Fibroblast of lung (primary cell): Measurements from ENCODE around the gene GUK1. TPM values are rescaled to one million over a fixed set of nuclear protein-coding genes. Genes with fewer than 3 reads are reported as not detected.

ENCODE experiments used
- DNase-seq, 2 donors: peaks; one replicate each; pipeline versions ENCODE4 v3.0.0 to v3.0.0-alpha.2; 2010; ENCODE audit warnings: low read depth in 2 of 2
- H2AFZ ChIP-seq: 2 replicates; pipeline ENCODE4 v1.5.1; 2012; ENCODE audit warnings: low read length, control low read depth, inconsistent platforms
- H3K27ac ChIP-seq: 2 replicates; pipeline ENCODE4 v1.5.1; 2011; ENCODE audit warnings: low read length, control low read depth; ENCODE audit not compliant: insufficient read depth
- H3K27me3 ChIP-seq: 2 replicates; pipeline ENCODE4 v1.5.1; 2011; ENCODE audit warnings: mild to moderate bottlenecking, low read length; ENCODE audit not compliant: control insufficient read depth, insufficient read depth
- H3K36me3 ChIP-seq: 2 replicates; pipeline ENCODE4 v1.5.1; 2011; ENCODE audit warnings: low read length; ENCODE audit not compliant: control insufficient read depth, insufficient read depth
- H3K4me1 ChIP-seq: 2 replicates; pipeline ENCODE4 v1.5.1; 2011; ENCODE audit warnings: low read length; ENCODE audit not compliant: control insufficient read depth, insufficient read depth; ENCODE audit errors: extremely low read depth
- H3K4me2 ChIP-seq: 2 replicates; pipeline ENCODE4 v1.5.1; 2011; ENCODE audit warnings: low read length, control low read depth; ENCODE audit not compliant: insufficient read depth; ENCODE audit errors: extremely low read depth
- H3K4me3 ChIP-seq, 4 experiments: fragments of 200-600 bp in 1 of 4; sonication (generic) in 1 of 4; replicated peaks in 1 of 4; 2 replicates each; pipeline ENCODE4 v1.5.1; 2011 to 2016; ENCODE audit warnings: low read length in 4 of 4, low read depth in 3 of 4, mild to moderate bottlenecking in 3 of 4, control low read depth in 2 of 4, inconsistent platforms in 1 of 4, mixed read lengths in 1 of 4; ENCODE audit not compliant: insufficient read depth in 1 of 4; ENCODE audit errors: control extremely low read depth in 1 of 4
- H3K79me2 ChIP-seq: 2 replicates; pipeline ENCODE4 v1.5.1; 2012; ENCODE audit warnings: mild to moderate bottlenecking, low read length, inconsistent platforms; ENCODE audit not compliant: control insufficient read depth, insufficient read depth
- H3K9ac ChIP-seq: 2 replicates; pipeline ENCODE4 v1.5.1; 2011; ENCODE audit warnings: mild to moderate bottlenecking, low read length, control low read depth; ENCODE audit not compliant: insufficient read depth
- H3K9me3 ChIP-seq: 2 replicates; pipeline ENCODE4 v1.5.1; 2012; ENCODE audit warnings: low read depth, low read length; ENCODE audit not compliant: control insufficient read depth, insufficient read depth
- H4K20me1 ChIP-seq: 2 replicates; pipeline ENCODE4 v1.5.1; 2011; ENCODE audit warnings: low read length; ENCODE audit not compliant: control insufficient read depth, insufficient read depth; ENCODE audit errors: extremely low read depth
- EZH2 ChIP-seq: IDR thresholded peaks from 2 replicates; pipeline ENCODE4 v1.5.1; 2012; ENCODE audit warnings: low read length, control low read depth, mild to moderate bottlenecking; ENCODE audit errors: missing control alignments
- polyA plus RNA-seq, 2 donors: library from polyadenylated mRNA; depleted of rRNA in 1 of 2; stranded (reverse) in 1 of 2; unstranded in 1 of 2; fragments of >200 nt; gene quantifications; 2 replicates each; pipeline ENCODE4 v1.2.1, GENCODE V29; 2011 to 2012; ENCODE audit warnings: missing spikeins in 1 of 2
- total RNA-seq: library from RNA; depleted of rRNA; stranded (reverse); fragments of >200 nt; gene quantifications from 2 replicates; pipeline ENCODE4 v1.2.1, GENCODE V29; 2014
- TF ChIP-seq, protein P1 (sequence below), 2 donors: IDR thresholded peaks in 1 of 2; conservative IDR thresholded peaks in 1 of 2; 1 replicate in 1 of 2; 2 replicates in 1 of 2; pipeline ENCODE4 v1.5.1; 2011 to 2012; ENCODE audit warnings: low read length in 2 of 2, control low read depth in 1 of 2, inconsistent platforms in 1 of 2, low read depth in 1 of 2, mild to moderate bottlenecking in 1 of 2

GUK1 gene
- total and polyA plus RNA-seq, 2 donors (not counting 1 experiment from before 2014, with no cell fraction given): 217 to 479 TPM

DNA sequence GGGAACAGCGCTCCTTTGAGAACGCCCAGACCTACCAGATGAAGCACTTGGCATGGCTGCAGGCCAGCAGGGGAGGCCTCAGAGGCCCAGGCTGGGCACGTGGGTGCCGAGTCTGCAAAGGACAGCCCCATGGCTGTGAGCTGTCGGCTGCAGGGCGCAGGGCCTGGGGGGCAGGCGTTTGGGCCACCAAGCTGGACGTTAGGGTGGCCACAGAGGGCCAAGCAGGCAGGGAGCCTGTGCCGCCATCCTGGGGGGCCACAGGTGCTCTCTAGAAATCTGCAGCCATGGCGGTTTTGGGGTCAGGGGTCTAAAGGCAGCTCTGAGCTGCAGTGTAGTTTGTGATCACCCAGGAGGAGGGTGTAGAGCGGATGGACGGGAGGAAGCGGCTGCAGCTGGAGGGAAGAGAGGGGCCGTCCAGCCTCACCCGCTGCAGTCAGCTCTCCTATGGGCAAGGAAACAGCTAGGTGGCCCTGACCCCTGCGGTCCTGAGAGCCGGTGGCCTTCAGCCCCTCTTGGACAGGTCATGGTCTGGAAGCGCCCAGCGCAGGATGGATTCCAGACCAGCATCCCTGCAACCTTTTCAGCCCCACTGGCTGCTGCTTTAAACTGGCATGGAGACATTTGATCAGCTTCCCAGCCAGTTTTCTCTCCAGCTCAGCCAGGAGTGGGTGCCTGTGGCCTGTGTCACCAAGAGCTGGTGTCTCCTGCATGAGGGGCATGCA is 36.5 kb downstream of the GUK1 start:
- Histone ChIP-seq H3K4me3 (no peak overlapping the region), H3K27ac (no peak overlapping the region), H3K9me3 (no peaks in the 10 kb centered on the region), H3K4me1 (no peaks in the 10 kb centered on the region), H3K79me2 (no peaks in the 10 kb centered on the region), H3K9ac (no peak overlapping the region), H3K4me2 (no peak overlapping the region), H3K27me3 (no peaks in the 10 kb centered on the region), H2AFZ (no peak overlapping the region), H3K36me3 (no peaks in the 10 kb centered on the region), H4K20me1 (no peaks in the 10 kb centered on the region)
- DNase-seq: no peak
- no peak for TF ChIP-seq EZH2
- TF ChIP-seq, protein P1, sequence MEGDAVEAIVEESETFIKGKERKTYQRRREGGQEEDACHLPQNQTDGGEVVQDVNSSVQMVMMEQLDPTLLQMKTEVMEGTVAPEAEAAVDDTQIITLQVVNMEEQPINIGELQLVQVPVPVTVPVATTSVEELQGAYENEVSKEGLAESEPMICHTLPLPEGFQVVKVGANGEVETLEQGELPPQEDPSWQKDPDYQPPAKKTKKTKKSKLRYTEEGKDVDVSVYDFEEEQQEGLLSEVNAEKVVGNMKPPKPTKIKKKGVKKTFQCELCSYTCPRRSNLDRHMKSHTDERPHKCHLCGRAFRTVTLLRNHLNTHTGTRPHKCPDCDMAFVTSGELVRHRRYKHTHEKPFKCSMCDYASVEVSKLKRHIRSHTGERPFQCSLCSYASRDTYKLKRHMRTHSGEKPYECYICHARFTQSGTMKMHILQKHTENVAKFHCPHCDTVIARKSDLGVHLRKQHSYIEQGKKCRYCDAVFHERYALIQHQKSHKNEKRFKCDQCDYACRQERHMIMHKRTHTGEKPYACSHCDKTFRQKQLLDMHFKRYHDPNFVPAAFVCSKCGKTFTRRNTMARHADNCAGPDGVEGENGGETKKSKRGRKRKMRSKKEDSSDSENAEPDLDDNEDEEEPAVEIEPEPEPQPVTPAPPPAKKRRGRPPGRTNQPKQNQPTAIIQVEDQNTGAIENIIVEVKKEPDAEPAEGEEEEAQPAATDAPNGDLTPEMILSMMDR (conservative IDR thresholded peaks at IDR 0.05 in 1 of 2, IDR thresholded peaks at IDR 0.05 in 1 of 2; ENCODE audit: low read depth in 1 of 2, low read length in 2 of 2): no peak

DNA sequence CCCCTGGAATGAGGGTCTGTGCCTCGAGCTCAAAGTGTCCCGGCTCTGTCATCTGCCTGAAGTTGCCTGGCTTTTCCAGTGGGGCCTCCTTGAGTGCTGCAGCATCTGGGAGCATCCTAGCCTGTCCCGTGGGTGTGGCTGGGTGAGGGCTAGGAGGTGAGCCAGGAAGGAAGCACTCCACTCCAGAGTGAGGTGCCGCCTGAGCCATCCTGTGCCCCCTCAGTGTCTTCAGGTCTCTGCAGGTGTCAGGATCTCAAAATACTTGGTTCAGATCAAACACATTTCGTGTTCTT is 37.0 kb downstream of the GUK1 start:
- no peak overlapping the region for H2AFZ ChIP-seq
- no peak overlapping the region for H3K27ac ChIP-seq
- no peaks in the 10 kb centered on the region for H3K79me2 ChIP-seq
- TF ChIP-seq EZH2: no peak
- TF ChIP-seq, protein P1 (conservative IDR thresholded peaks at IDR 0.05 in 1 of 2, IDR thresholded peaks at IDR 0.05 in 1 of 2; ENCODE audit: low read depth in 1 of 2, low read length in 2 of 2): no peak
- no peaks in the 10 kb centered on the region for H4K20me1 ChIP-seq
- H3K36me3 ChIP-seq: no peaks in the 10 kb centered on the region
- no peak overlapping the region for H3K4me3 ChIP-seq
- H3K4me1 ChIP-seq: no peaks in the 10 kb centered on the region
- no peak overlapping the region for H3K4me2 ChIP-seq
- H3K9me3 ChIP-seq: no peaks in the 10 kb centered on the region
- DNase-seq: no peak
- no peaks in the 10 kb centered on the region for H3K27me3 ChIP-seq
- no peak overlapping the region for H3K9ac ChIP-seq

DNA sequence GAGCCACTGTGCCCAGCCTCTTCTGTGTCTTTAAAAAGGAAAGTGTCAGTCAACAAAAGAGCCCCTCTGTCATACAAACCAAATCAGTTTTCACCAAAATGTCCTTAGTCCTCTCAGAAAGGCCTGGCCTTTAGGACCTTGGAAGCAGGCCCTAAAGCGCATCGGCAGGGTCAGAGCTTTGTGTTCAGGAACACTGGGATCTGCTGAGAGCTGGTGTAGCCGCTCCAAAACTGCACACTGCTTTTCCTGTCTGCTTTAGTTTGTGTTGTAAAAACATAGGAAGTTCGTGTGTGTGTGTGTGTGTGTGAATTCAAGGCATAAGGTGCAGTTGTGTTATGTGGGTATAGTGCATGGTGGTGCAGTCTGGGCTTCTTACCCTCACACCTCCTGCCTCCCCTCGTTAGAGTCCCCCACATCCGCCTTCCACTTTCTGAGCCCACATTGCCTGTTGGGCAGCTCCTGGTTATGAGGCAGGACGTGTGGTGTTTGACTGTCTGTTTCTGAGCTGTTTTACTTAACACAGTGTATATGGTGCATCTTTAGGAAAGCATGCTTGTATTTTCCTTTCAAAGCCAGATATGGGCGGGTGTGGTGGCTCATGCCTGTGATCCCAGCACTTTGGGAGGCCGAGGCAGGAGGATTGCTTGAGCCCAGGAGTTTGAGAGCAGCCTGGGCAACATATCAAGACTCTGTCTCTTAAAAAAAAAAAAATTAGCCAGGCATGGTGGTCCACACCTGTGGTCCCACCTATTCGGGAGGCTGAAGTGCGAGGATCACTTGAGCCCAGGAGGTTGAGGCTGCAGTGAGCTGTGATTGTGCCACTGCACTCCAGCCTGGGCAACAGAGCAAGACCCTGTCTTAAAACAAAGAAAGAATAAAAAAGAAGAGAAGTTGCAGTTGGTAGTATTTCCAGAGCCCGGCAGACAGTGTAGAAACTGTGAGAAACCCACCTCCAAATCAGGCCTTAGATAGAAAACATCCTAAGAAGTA is 37.9 kb downstream of the GUK1 start:
- Histone ChIP-seq H3K36me3 (no peaks in the 10 kb centered on the region), H3K79me2 (no peaks in the 10 kb centered on the region), H3K9me3 (no peaks in the 10 kb centered on the region), H3K9ac (no peak overlapping the region), H3K27ac (no peak overlapping the region), H3K4me3 (no peak overlapping the region), H3K4me2 (no peak overlapping the region), H4K20me1 (no peaks in the 10 kb centered on the region), H3K27me3 (no peaks in the 10 kb centered on the region), H3K4me1 (no peaks in the 10 kb centered on the region), H2AFZ (no peak overlapping the region)
- TF ChIP-seq, protein P1 (conservative IDR thresholded peaks at IDR 0.05 in 1 of 2, IDR thresholded peaks at IDR 0.05 in 1 of 2; ENCODE audit: low read depth in 1 of 2, low read length in 2 of 2): no peak
- TF ChIP-seq EZH2: no peak
- no peak for DNase-seq
